GM12864 (cell line): ENCODE measurements around the gene PRLR.

ENCODE experiments used
- DNase-seq: peaks from one replicate; pipeline ENCODE4 v3.0.0-alpha.2; 2011; ENCODE audit warnings: low read depth
- H3K4me3 ChIP-seq: 2 replicates; pipeline ENCODE4 v1.5.1; 2011; ENCODE audit warnings: mild to moderate bottlenecking, low read depth, low read length, control low read depth
- CTCF ChIP-seq: IDR thresholded peaks from 2 replicates; pipeline ENCODE4 v1.5.1; 2011; ENCODE audit warnings: low read depth, mild to moderate bottlenecking, moderate library complexity, low read length, control low read depth, inconsistent platforms; ENCODE audit errors: missing control alignments

Gene PRLR

GRCh38 chr5:35172533-35172932, 57.8 kb downstream of the PRLR start:
- DNase-seq, result no peak
- TF ChIP-seq CTCF, result no peak
- H3K4me3 ChIP-seq, result no peak overlapping the region

GRCh38 chr5:35171991-35172390, 58.3 kb downstream of the PRLR start:
- no peak for TF ChIP-seq CTCF
- no peak for DNase-seq
- H3K4me3 ChIP-seq, result no peak overlapping the region

GRCh38 chr5:35171078-35171477, 59.2 kb downstream of the PRLR start:
- DNase-seq, result no peak
- TF ChIP-seq CTCF, result no peak
- no peak overlapping the region for H3K4me3 ChIP-seq

GRCh38 chr5:35166043-35166442, 64.2 kb downstream of the PRLR start:
- TF ChIP-seq CTCF, result peak; percentile 9
- DNase-seq, result no peak
- no peak overlapping the region for H3K4me3 ChIP-seq

GRCh38 chr5:35164860-35165542, 65.3 kb downstream of the PRLR start:
- TF ChIP-seq CTCF, result no peak
- DNase-seq, result no peak
- H3K4me3 ChIP-seq, result no peak overlapping the region

- no peak for DNase-seq
- H3K4me3 ChIP-seq, result no peak overlapping the region
- TF ChIP-seq CTCF, result no peak
These were observed 66.6 kb downstream of the PRLR start for GRCh38 chr5:35163710-35164033.
